KOPT-K1 (cell line): ENCODE measurements around the gene SLC13A2.
"Not testable (repeated sequence)": the region's sequence is repeated elsewhere in the genome, so short reads cannot be mapped to it uniquely, and the experiment has no call there.

Experiments used
- H3K27ac ChIP-seq: fragments of 200-600 bp; sonication (generic); 2 replicates; pipeline ENCODE4 v1.5.1; 2016; ENCODE audit warnings: antibody characterized with exemption, mild to moderate bottlenecking, low read depth, low read length; ENCODE audit not compliant: poor library complexity, severe bottlenecking
- H3K36me3 ChIP-seq: fragments of 200-600 bp; sonication (generic); 2 replicates; pipeline ENCODE4 v1.5.1; 2017; ENCODE audit warnings: antibody characterized with exemption, mild to moderate bottlenecking, low read length, moderate library complexity; ENCODE audit not compliant: insufficient read depth
- H3K9me3 ChIP-seq: fragments of 200-600 bp; sonication (generic); 2 replicates; pipeline ENCODE4 v1.5.1; 2017; ENCODE audit warnings: antibody characterized with exemption, low read length, mild to moderate bottlenecking; ENCODE audit not compliant: insufficient read depth, poor library complexity, severe bottlenecking

Gene SLC13A2

DNA sequence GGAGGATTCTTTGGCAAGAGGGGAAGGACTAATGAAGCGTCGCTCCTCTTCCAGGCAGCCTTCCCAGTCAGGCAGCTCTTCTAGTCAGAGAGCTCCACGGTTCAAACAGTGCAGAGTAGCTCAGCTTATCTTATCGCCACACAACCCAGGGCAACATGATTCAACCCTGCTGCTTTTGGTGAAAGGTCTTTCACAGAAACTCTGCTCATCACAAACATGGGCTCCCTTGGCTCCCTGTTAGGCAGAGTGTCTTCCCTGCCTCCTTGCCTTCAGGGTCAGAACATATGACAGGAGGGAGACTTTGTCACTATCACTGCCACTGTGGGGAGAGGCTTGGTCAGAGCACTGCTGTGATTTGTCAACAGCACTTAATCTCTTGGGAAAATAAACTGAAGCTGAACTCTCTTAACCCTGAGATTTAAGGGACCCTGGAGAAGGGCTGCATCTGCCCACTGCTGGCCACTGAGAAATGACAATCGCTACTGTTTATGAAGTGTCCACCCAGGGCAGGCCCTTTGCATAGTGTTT lies 6.9 kb upstream of the SLC13A2 start:
- Histone ChIP-seq H3K9me3 (no peaks in the 10 kb centered on the region), H3K27ac (no peak overlapping the region), H3K36me3 (no peaks in the 10 kb centered on the region)

DNA sequence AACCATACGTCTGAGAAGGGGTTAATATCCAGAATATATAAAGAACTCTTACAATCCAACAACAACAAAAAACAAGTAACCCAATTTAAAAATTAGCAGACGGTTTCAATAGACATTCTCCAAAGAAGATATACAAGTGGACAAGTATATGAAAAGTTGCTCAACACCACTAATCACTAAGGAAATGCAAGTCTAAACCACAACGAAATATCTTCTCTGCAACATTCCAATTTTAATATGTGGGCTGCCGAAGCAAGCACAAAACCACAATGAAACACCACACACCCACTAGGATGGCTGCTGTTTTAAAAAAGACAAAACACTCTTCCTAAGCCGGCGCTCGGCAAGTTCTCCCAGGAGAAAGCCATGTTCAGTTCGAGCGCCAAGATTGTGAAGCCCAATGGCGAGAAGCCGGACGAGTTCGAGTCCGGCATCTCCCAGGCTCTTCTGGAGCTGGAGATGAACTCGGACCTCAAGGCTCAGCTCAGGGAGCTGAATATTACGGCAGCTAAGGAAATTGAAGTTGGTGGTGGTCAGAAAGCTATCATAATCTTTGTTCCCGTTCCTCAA lies 5.9 kb upstream of the SLC13A2 start:
- Histone ChIP-seq H3K9me3 (no peaks in the 10 kb centered on the region), H3K27ac (no peak overlapping the region), H3K36me3 (no peaks in the 10 kb centered on the region)

DNA sequence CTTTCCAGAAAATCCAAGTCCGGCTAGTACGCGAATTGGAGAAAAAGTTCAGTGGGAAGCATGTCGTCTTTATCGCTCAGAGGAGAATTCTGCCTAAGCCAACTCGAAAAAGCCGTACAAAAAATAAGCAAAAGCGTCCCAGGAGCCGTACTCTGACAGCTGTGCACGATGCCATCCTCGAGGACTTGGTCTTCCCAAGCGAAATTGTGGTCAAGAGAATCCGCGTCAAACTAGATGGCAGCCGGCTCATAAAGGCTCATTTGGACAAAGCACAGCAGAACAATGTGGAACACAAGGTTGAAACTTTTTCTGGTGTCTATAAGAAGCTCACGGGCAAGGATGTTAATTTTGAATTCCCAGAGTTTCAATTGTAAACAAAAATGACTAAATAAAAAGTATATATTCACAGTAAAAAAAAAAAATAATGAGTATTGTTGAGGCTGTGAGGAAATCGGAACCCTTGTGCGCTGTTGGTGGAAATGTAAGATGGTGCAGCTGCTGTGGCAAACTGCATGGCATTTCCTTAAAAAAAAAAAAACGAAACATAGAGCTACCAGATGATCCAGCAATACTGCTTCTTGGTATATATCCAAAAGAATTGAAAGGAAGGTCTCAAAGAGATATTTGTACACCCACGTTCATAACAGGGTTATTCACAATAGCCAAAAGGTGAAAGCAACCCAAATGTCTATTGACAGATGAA lies 5.3 kb upstream of the SLC13A2 start:
- not testable (repeated sequence) for H3K27ac ChIP-seq, H3K36me3 ChIP-seq, H3K9me3 ChIP-seq

DNA sequence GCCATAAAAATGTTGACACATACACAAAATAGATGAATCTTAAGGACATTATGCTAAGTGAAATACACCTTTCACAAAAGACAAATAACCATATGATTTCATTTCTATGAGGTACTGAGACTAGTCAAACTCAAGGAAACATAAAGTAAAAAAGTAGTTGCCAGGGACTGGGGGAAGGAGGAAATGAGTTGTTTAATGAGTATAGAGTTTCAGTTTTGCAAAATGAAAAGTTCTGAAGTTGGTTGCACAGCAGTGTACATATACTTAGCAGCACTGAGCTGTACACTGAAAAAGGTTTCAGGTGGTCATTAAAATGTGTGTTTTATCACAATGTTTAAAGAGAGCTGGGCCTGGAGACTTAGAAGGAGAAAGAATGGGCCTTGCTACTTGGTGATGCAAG lies 4.7 kb upstream of the SLC13A2 start:
- Histone ChIP-seq H3K27ac (no peak overlapping the region), H3K36me3 (no peaks in the 10 kb centered on the region)

DNA sequence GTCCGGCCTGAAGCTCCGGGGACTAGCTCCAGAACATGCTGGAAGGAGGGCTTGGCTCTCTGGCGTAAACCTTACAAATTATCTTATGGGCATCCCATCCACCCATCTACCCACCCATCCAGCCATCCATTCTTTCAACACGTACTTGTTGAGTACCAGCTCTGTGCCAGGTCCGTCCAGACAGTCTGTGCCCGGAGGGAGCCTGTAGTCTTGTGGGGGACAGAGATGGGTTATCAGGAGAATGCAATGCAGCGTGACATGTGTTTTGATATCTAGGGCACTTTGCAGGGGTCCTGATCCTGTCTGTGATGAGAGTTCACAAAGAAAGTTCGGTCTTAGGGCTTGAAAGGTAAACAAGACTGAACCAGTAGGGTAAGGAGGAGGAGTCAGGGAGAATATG lies 4.1 kb upstream of the SLC13A2 start:
- H3K27ac ChIP-seq: no peak overlapping the region

More for the DNA sequence above, 4.7 kb upstream of the SLC13A2 start:
- H3K9me3 ChIP-seq: no peaks in the 10 kb centered on the region

DNA sequence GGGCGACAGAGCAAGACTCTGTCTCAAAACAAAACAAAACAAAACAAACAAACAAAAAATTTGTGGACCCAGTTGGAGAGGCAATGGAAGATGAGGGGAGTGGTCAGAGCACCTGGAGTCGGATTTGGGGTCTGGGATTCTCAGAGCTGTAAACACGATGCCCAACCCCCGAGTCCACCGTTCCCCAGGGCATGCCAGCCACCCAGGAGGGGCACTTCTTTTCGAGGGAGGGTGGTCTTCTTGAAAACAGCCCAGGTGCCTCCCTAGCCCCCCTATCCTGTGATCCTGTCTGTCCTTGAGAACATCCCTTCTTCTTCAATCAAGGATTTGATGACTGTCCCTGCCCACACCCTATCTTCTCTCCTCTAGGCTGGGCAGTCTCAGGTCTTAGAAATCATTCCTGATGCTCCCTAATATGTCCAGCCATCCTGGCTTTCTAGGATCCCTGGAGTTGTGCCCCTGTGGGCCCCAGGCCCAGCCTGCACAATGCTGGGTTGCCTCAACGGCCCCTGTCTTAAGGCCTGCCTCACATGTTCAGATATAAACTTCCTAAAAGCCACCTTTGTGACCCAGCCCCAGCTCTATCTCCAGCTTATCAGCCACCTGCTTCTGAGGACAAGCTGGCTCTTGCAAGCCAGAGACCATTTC lies 3.1 kb upstream of the SLC13A2 start:
- Histone ChIP-seq H3K27ac (no peak overlapping the region), H3K36me3 (no peaks in the 10 kb centered on the region)

More for the DNA sequence above, 4.1 kb upstream of the SLC13A2 start:
- Histone ChIP-seq H3K36me3 (no peaks in the 10 kb centered on the region), H3K9me3 (no peaks in the 10 kb centered on the region)

DNA sequence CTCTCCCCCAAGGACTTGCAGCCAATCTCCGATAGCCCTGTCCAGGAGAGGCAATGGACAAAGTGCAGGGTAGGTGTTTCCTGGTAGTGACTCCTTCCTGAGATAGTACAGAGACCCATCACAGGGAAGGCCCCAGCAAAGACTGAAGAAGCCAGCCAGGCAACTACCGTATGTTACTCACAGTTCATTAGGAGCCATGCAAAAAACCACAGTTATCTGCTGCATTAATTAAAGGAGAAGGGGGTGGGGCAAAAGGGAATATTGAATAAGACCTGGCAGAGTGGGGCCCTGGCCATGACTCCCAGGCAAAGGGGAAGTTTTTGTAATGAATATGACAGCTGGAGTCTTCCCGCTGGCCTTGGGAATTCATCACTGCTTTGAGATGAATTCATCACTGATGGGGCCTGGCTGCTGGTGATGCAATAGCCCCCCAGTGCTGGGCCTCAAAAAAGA lies 2.5 kb upstream of the SLC13A2 start:
- no peaks in the 10 kb centered on the region for H3K36me3 ChIP-seq
- no peaks in the 10 kb centered on the region for H3K9me3 ChIP-seq
- H3K27ac ChIP-seq: no peak overlapping the region

More for the DNA sequence above, 3.1 kb upstream of the SLC13A2 start:
- H3K9me3 ChIP-seq: no peaks in the 10 kb centered on the region

DNA sequence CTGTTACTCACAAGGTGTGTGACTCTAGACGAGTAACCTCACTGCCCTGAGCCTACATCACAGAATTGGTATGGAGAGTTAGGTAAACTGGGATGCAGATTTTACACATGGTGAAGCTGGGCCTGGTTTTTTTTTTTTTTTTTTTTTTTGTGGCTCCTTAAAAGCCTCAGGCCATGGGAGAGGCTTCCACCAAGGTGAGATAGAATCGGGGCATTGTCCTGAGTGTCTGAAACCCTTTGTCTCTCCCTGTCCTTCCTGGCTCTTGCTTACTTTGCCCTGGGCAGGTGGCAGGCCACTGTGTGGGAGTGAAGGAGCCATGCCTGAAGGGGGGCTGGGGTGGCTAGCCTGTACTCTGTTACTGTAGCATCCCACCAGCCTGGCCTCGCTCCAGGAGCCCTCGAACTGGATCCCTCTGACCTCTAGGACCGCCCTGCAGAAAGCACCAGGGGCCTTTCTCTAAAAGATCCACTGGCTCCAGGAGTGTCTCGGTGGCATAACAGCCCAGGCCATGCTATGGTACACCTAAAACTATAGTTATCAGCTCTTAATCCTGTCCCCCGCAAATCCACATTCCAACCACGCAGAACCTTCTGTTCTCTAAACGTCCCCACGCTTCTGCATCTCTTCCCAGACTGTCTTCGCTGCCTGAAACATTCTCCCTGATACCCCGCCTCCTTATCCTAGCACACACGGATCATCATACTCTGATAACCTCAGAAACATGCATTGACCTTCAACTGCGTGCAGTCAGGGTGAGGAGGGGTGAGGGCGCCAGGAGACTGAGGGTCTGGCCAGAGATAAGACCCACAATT lies 1.7 kb upstream of the SLC13A2 start:
- H3K9me3 ChIP-seq: no peaks in the 10 kb centered on the region
- H3K27ac ChIP-seq: no peak overlapping the region
- H3K36me3 ChIP-seq: no peaks in the 10 kb centered on the region

DNA sequence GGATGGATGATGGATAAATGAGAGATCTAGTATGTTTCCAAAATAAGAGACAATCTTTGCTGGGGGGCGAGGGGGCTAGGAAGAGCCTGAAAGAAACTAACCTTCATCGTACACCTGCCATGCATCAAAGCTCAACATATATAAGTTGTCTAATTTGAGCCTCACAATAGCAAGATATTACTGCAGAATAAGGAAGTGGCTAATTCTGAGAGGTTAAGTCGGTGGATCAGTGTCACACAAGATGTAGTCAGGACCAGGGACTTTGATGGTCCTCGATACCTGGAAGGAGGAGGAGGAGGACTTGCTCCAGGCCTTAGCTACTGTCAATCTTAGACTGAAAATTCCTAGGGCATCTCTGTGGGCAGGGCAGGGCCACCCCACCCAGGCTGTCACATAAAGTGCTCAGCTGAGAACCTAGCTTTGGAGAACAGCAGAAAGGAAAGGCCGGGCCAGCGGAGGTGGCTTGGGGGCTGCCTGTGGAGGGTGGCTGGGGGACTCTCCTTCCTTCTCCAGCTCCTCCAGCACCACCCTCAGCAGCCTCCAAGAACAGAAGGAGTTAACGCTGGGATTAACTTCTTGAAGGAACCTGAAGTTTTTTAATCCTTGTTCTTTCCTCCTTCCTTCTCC lies 460 bp upstream of the SLC13A2 start:
- Histone ChIP-seq H3K27ac (no peak overlapping the region), H3K36me3 (no peaks in the 10 kb centered on the region), H3K9me3 (no peaks in the 10 kb centered on the region)

DNA sequence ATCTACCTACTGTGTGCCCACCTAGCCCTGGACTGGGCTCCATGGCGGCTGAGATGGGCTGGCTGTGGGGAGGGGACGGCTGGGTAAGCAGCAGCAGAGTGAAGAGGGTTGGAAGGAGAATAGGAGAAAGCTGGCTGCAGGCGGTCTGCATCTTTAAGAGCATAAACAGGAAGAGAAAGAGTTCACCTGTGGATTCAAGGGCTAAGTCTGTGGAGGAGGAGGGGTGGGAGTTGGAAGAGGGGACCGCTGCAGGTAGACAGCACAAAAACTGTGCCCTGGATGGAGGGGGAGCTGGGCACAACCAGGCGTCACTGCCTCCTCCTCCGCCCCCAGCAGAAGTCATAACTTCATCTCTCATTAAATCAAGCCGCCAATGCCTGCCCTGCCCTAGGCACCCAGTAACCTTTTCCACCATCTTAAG lies 677 bp downstream of the SLC13A2 start:
- Histone ChIP-seq H3K9me3 (no peaks in the 10 kb centered on the region), H3K36me3 (no peaks in the 10 kb centered on the region), H3K27ac (no peak overlapping the region)

DNA sequence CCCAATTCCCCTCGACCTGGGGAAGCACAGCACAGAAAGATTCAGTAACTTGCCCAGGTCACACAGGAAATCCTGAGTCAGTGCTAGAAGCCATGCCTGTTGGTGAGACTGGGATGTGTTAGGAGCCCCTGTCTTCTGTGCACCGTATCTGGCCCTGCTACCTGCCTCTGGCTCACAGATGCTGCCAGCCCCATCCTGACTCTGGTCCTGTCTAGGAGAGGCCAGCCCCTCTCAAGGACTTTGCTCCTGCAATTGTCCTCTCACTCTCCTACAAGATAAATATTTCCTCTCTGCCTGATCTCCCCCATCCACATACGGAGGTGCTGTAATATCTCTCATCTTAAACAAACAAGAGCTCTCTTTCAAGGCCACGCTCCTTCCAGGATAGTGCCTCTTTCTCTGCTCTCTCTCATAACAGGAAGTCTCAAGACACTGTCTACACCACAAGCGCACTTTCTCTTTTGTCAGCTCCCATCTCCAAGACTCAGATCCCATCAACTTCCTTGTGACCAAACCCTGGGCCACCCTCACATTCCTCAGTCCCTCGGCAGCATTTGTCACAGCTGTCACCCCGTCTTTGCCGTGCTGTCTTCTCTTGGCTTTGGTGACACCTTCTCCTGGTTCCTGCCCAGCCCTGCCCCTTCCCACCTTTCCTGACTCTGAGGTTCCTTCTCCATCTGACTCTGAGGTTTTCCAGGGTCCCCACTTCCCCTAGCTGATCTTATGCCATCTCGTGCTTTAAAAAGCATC lies 1.9 kb downstream of the SLC13A2 start:
- no peaks in the 10 kb centered on the region for H3K9me3 ChIP-seq
- H3K36me3 ChIP-seq: no peaks in the 10 kb centered on the region
- no peak overlapping the region for H3K27ac ChIP-seq

DNA sequence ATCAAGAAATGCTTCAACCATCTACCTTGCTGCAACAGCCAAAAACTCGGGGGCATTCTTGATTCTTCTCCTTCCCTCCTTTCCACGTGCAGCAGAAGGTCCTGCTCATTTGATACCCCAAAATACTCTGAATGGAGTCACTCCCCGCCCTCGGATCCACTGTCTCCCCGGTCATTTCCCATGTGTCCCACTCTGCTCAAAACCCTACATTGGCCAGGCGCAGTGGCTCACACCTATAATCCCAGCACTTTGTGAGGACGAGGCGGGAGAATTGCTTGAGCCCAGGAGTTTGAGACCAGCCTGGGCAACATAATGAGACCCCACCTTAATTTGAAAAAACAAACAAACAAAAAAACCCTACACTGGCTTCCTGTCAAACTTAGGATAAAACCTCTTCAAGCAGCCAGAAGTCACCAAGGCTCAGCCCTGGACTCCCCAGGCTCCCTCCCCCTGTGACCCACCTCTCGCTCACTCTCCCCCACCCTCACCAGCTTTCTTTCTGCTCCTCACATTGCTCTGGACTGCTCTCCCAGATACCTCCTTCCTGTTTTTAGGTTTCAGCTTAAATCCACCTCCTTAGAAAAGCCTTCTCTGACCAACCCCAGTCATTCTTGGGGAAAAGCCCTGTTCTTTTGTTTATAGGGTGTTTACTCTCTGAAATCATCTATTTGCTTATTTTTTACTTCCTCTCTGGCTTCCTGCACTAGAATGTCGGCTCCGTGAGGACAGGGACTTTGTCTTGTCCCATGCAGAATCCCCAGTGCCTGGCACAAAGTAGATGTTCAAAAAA lies 2.8 kb downstream of the SLC13A2 start:
- Histone ChIP-seq H3K36me3 (no peaks in the 10 kb centered on the region), H3K27ac (no peak overlapping the region), H3K9me3 (no peaks in the 10 kb centered on the region)

DNA sequence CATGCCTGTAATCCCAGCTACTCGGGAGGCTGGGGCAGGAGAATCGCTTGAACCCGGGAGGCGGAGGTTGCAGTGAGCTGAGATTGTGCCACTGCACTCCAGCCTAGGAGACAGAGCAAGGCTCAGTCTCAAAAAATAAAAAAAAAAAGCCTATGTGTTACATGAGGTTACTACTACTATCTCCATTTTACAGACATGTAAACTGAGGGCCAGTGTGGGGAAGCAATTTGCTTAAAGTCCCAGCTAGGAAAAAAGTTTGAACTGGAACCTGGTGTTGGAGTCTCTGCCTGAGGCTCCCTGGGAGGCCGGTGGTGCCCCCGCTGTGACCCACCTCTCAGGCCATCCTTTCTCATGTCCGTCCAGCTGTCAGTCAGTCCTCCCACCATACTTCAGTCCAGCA lies 4.5 kb downstream of the SLC13A2 start:
- Histone ChIP-seq H3K36me3 (no peaks in the 10 kb centered on the region), H3K27ac (no peak overlapping the region), H3K9me3 (no peaks in the 10 kb centered on the region)
